CD4-positive, alpha-beta memory T cell (primary cell): ENCODE data around the gene OR2A1. TPM values are rescaled to one million over a fixed set of nuclear protein-coding genes. Genes with fewer than 3 reads are reported as not detected.
"Not testable (repeated sequence)": the region's sequence is repeated elsewhere in the genome, so short reads cannot be mapped to it uniquely, and the experiment has no call there.

Source experiments
- CTCF ChIA-PET: fragments of 350-600 bp; sonication (Branson Sonifier 250); formaldehyde crosslinking; loops from one replicate; lab custom pipeline; 2021; ENCODE audit warnings: inconsistent platforms; ENCODE audit not compliant: partially characterized antibody; lab: Charles Lee
- POLR2A ChIA-PET: fragments of 350-600 bp; sonication (Branson Sonifier 250); formaldehyde crosslinking; loops from one replicate; lab custom pipeline; 2021; ENCODE audit not compliant: partially characterized antibody; lab: Charles Lee
- DNase-seq, 5 donors: peaks; one replicate each; pipeline versions ENCODE4 v3.0.0 to v3.0.0-alpha.2; 2020 to 2022; ENCODE audit warnings: mixed read lengths in 1 of 5
- H3K27ac ChIP-seq: one replicate; pipeline ENCODE4 v1.7.0; 2013; ENCODE audit warnings: low read depth, low read length
- H3K27me3 ChIP-seq: 2 replicates; pipeline ENCODE4 v1.7.0; 2013; ENCODE audit warnings: mild to moderate bottlenecking, low read length, moderate library complexity; ENCODE audit not compliant: insufficient read depth
- H3K36me3 ChIP-seq: 2 replicates; pipeline ENCODE4 v1.7.0; 2013; ENCODE audit warnings: mild to moderate bottlenecking, low read length, moderate library complexity; ENCODE audit not compliant: insufficient read depth
- H3K4me1 ChIP-seq: 2 replicates; pipeline ENCODE4 v1.7.0; 2013; ENCODE audit warnings: mild to moderate bottlenecking, low read length, moderate library complexity; ENCODE audit not compliant: insufficient read depth
- H3K4me3 ChIP-seq, 2 donors: one replicate each; pipeline ENCODE4 v1.7.0; 2013; ENCODE audit warnings: low read length in 2 of 2, mild to moderate bottlenecking in 1 of 2
- H3K9me3 ChIP-seq, 2 donors: one replicate each; pipeline ENCODE4 v1.7.0; 2013; ENCODE audit warnings: low read length in 2 of 2, control low read depth in 1 of 2; ENCODE audit not compliant: control insufficient read depth in 1 of 2
- H3K27ac Mint-ChIP-seq, 7 donors: one replicate each; pipeline ENCODE4 v1.8.0; 2020 to 2021; ENCODE audit warnings: mixed read lengths in 7 of 7, mild to moderate bottlenecking in 6 of 7, inconsistent platforms in 3 of 7, moderate library complexity in 3 of 7
- H3K27me3 Mint-ChIP-seq, 2 donors: one replicate each; pipeline ENCODE4 v1.8.0; 2020 to 2021; ENCODE audit warnings: mixed read lengths in 2 of 2
- H3K36me3 Mint-ChIP-seq, 2 donors: one replicate each; pipeline ENCODE4 v1.8.0; 2020 to 2021; ENCODE audit warnings: mixed read lengths in 2 of 2, inconsistent platforms in 1 of 2, mild to moderate bottlenecking in 1 of 2
- H3K4me1 Mint-ChIP-seq, 4 donors: one replicate each; pipeline ENCODE4 v1.8.0; 2020 to 2021; ENCODE audit warnings: mixed read lengths in 4 of 4, mild to moderate bottlenecking in 1 of 4
- H3K4me3 Mint-ChIP-seq, 8 donors: one replicate each; pipeline ENCODE4 v1.8.0; 2020 to 2021; ENCODE audit warnings: mixed read lengths in 8 of 8, mild to moderate bottlenecking in 7 of 8, moderate library complexity in 6 of 8, inconsistent platforms in 3 of 8
- H3K9me3 Mint-ChIP-seq, 8 donors: one replicate each; pipeline ENCODE4 v1.8.0; 2020 to 2021; ENCODE audit warnings: mixed read lengths in 8 of 8, mild to moderate bottlenecking in 5 of 8, inconsistent platforms in 3 of 8, moderate library complexity in 1 of 8
- intact Hi-C: fragments of 100-400 bp; cut with micrococcal nuclease; formaldehyde crosslinking; loops from one replicate; pipeline ENCODE4 v1.15.1; 2023
- polyA plus RNA-seq, 2 donors: library from polyadenylated mRNA; unstranded; fragments of 300-500 nt; fragmentation: Illumina TruSeq; gene quantifications; one replicate each; pipeline ENCODE4 v1.2.3, GENCODE V29; 2021
- total RNA-seq, 2 experiments: library from RNA; stranded (reverse); gene quantifications; one replicate each; pipeline ENCODE4 v1.2.3, GENCODE V29; 2021

The OR2A1 gene
- total and polyA plus RNA-seq, 4 experiments from 2014 or later, result 0.59 TPM; not detected in 3

DNA sequence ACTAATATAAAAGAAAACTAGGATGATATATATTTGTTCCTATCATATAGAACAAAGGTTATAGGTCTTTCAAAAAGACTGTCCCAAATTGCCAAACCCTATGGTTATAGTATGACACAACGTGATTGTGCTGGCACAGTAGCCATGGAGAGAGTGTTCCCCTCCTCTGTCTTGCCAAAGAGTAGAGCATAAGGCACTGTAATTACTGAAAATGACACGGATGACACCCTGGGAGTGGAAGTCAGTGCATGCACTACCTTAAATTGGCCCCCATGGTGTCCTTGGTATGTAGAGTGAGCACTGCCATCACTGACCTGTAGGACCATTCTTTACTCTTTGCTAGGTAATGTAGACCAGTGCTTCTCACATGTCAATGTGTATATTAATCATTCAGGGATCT, 7.1 kb upstream of the OR2A1 start:
- H3K9me3 ChIP-seq, H3K27me3 ChIP-seq, H3K27me3 Mint-ChIP-seq, H3K27ac ChIP-seq, POLR2A ChIA-PET, H3K27ac Mint-ChIP-seq, DNase-seq, H3K36me3 ChIP-seq, H3K9me3 Mint-ChIP-seq, H3K4me3 Mint-ChIP-seq, H3K4me1 Mint-ChIP-seq, CTCF ChIA-PET, intact Hi-C loops, H3K4me3 ChIP-seq, H3K36me3 Mint-ChIP-seq, H3K4me1 ChIP-seq: not testable (repeated sequence)

DNA sequence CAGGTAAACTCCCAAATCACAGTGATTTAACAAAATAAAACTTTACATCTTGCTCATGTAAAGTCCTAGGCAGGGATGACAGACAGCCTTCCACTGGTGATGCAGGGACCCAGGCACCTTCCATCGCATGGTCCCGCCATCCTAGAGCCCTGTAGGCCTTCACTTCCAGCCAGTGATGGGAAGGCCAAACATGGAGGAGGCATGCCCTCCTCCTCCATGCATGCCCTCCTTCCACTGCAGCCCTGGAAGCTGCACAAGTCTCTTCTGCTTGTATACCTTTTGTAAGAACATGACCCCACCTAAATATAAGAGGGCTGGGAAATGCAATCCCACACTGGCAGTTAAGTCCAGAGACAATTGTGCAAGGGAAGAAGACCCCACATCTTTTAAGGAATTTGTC, 2.5 kb upstream of the OR2A1 start:
- DNase-seq, H3K4me3 Mint-ChIP-seq, H3K4me1 Mint-ChIP-seq, H3K27me3 ChIP-seq, H3K27ac ChIP-seq, H3K27me3 Mint-ChIP-seq, H3K4me1 ChIP-seq, H3K27ac Mint-ChIP-seq, H3K9me3 Mint-ChIP-seq, H3K36me3 Mint-ChIP-seq, H3K36me3 ChIP-seq, POLR2A ChIA-PET, CTCF ChIA-PET, H3K4me3 ChIP-seq, intact Hi-C loops, H3K9me3 ChIP-seq: not testable (repeated sequence)

DNA sequence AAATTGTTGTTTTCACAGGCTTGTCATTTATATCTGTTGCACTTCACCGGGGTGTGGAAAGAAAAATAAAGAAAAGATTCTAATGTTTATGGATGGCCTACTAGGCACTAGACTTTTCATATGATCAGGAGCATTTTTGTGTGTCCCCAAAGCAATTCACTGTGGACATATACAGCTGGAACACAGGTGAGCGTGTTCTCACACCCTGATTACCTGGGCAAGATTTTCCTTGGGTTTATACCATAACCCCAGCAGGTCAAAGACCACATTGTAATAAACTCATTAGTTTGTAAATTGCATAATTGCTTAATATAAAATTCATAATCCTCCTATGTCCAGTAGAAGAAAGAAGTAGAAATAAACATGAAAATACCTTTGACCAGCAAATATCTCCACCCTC, 1.0 kb upstream of the OR2A1 start:
- H3K9me3 ChIP-seq, H3K27me3 Mint-ChIP-seq, POLR2A ChIA-PET, H3K4me3 Mint-ChIP-seq, H3K36me3 ChIP-seq, H3K4me1 ChIP-seq, intact Hi-C loops, H3K27ac ChIP-seq, H3K27ac Mint-ChIP-seq, H3K4me1 Mint-ChIP-seq, H3K4me3 ChIP-seq, DNase-seq, CTCF ChIA-PET, H3K9me3 Mint-ChIP-seq, H3K36me3 Mint-ChIP-seq, H3K27me3 ChIP-seq: not testable (repeated sequence)

DNA sequence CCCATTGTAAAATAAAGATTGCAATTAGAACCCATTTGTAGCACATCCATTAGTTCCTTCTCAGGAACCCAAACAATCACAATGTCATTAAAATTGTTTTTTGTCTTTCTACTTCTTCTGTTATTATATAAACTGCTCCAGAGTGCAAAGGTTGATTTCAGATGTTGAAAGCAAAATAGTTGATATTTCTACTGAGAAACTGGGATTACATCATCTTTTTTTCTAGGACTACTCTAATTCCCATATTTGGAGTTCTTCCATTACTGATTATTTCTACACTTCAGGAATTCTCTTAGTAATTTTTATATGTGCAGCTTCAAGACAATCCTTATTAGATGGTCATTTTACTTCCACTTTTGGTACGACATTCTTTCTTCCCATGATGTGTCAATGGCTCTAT, 5.3 kb downstream of the OR2A1 start:
- H3K27me3 ChIP-seq, H3K36me3 ChIP-seq, H3K4me3 ChIP-seq, H3K27me3 Mint-ChIP-seq, H3K27ac ChIP-seq, intact Hi-C loops, H3K4me1 ChIP-seq, H3K9me3 Mint-ChIP-seq, H3K27ac Mint-ChIP-seq, DNase-seq, H3K4me1 Mint-ChIP-seq, POLR2A ChIA-PET, H3K4me3 Mint-ChIP-seq, H3K36me3 Mint-ChIP-seq, H3K9me3 ChIP-seq, CTCF ChIA-PET: not testable (repeated sequence)

DNA sequence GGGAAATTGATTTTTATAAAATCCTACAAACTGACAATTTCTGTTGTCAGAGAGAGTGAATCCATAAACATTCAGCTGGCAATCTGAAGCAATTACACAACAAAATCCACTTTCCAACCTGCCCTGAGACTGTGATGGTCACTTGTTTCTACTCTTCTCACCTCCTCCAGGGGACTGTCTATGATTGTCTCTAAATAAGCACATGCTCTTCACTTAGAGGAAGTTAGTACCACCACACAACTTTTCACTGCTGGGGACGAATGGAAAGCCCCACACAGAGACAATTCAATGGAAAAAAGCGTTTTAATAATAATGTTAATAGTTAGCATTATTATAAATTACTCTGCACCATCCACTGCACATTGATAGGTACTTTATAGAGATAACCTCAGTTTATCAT, 7.3 kb downstream of the OR2A1 start:
- H3K27me3 ChIP-seq, H3K4me3 Mint-ChIP-seq, H3K4me3 ChIP-seq, CTCF ChIA-PET, H3K36me3 ChIP-seq, DNase-seq, H3K36me3 Mint-ChIP-seq, H3K27me3 Mint-ChIP-seq, H3K27ac Mint-ChIP-seq, H3K4me1 ChIP-seq, intact Hi-C loops, H3K4me1 Mint-ChIP-seq, H3K9me3 Mint-ChIP-seq, H3K27ac ChIP-seq, POLR2A ChIA-PET, H3K9me3 ChIP-seq: not testable (repeated sequence)

DNA sequence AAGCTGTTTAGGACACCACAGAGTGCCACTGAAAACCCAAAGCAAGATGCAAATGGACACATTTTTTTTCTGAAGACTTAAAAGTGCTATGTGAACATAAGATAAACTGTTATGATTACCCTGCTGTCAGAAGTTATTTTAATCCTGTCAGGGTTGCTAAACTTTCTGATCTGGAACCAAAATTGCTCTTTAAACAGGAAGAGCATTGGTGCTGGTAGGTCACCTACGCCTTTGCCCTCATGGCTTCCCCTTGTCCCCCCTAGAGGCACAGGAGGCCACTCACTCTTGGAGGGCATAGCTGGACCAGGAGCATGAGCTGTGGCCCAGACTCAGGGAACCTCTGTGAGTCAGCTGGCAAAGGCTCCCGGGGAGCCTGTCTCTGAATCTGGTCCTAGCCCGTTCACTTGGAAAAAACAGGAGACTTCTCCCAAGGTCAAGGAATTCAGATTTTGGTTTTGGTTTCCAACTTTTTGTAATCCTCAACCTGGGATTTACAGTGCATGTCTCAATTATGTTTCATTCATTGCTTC, 9.5 kb downstream of the OR2A1 start:
- POLR2A ChIA-PET, H3K9me3 Mint-ChIP-seq, intact Hi-C loops, H3K36me3 ChIP-seq, CTCF ChIA-PET, H3K27me3 Mint-ChIP-seq, H3K4me3 Mint-ChIP-seq, H3K4me3 ChIP-seq, H3K36me3 Mint-ChIP-seq, H3K27ac Mint-ChIP-seq, H3K27me3 ChIP-seq, H3K9me3 ChIP-seq, H3K4me1 Mint-ChIP-seq, H3K27ac ChIP-seq, DNase-seq, H3K4me1 ChIP-seq: not testable (repeated sequence)

DNA sequence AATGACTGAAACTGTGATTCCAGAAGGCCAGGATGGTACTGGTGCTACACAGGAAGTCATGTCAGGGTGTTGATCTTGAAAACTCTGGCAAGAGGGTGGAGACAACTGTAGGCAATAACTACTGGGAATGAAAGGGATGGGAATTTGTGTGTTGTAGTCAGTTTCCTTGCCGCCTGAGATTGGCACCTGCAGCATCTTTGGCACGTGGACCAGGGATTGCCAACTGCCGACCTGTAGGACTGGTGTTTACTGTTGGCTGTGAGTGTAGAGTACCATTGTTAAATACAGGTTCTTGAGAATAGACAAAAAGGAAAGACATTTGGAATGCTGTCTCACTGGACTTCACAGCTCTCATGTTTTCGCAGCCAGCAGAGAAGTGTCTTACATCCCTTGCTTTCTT, 11.1 kb downstream of the OR2A1 start:
- H3K4me3 Mint-ChIP-seq, H3K9me3 Mint-ChIP-seq, H3K27ac Mint-ChIP-seq, H3K36me3 Mint-ChIP-seq, intact Hi-C loops, H3K27me3 Mint-ChIP-seq, H3K4me1 Mint-ChIP-seq, H3K27ac ChIP-seq, H3K36me3 ChIP-seq, POLR2A ChIA-PET, H3K27me3 ChIP-seq, H3K9me3 ChIP-seq, CTCF ChIA-PET, DNase-seq, H3K4me3 ChIP-seq, H3K4me1 ChIP-seq: not testable (repeated sequence)

DNA sequence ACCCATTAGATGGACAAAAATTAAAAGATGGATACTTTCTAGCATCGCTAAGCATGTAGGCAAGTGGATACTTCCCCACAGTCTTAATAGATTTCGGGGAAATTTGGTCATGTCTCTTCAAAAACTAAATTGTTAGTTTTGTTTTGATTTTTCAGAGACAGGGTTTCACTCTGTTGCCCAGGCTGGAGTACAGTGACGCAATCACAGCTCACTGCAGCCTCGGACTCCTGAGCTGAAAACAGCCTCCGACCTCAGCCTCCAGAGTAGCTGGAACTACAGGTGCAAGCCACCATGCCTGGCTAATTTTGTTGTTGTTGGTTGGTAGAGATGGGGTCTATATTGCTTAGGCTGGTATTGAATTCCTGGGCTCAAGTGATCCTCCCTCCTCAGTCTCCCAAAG, 13.6 kb downstream of the OR2A1 start:
- H3K4me3 ChIP-seq, H3K4me3 Mint-ChIP-seq, H3K27me3 Mint-ChIP-seq, H3K27ac Mint-ChIP-seq, H3K27ac ChIP-seq, H3K4me1 ChIP-seq, intact Hi-C loops, H3K4me1 Mint-ChIP-seq, H3K36me3 Mint-ChIP-seq, H3K9me3 Mint-ChIP-seq, H3K27me3 ChIP-seq, DNase-seq, H3K36me3 ChIP-seq, H3K9me3 ChIP-seq, CTCF ChIA-PET, POLR2A ChIA-PET: not testable (repeated sequence)
